ENCODE measurements around the gene STARD10.

The STARD10 gene

GRCh38 chr11:72745925-72746550 is 47.8 kb downstream of the STARD10 start:
- H3K4me3 Mint-ChIP-seq, result no peak overlapping the region
- no peaks in the 10 kb centered on the region for H3K9me3 Mint-ChIP-seq
- peaks cover 2% of the 10 kb centered on the region for H3K36me3 Mint-ChIP-seq (ENCODE audit: low read depth)
- H3K4me1 Mint-ChIP-seq (ENCODE audit: low read depth), result peaks cover 30% of the 10 kb centered on the region
- H3K27ac Mint-ChIP-seq, result no peak overlapping the region
- no peaks in the 10 kb centered on the region for H3K27me3 Mint-ChIP-seq (ENCODE audit: low read depth)

DNA sequence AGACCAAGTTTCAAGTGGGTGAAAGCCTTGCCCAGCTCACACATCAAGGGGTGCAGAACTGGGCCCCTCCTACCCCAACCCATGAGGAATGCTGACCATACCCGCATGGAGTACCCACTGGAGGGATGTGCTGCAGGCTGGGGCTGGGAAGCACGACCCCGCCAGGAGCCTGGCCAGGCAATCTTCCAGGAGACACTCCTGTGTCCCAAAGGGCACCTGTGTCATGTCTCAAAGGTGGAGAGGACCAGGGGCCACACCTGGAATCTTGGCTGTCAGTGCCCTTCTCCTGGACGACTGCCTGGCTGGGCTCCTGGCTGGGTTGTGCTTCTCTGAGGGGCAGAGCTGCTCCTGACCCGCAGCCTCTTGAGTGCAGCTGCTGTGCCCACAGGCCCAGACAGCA is 48.3 kb downstream of the STARD10 start:
- H3K27me3 Mint-ChIP-seq (ENCODE audit: low read depth), result no peaks in the 10 kb centered on the region
- H3K9me3 Mint-ChIP-seq, result no peaks in the 10 kb centered on the region
- peaks cover 2% of the 10 kb centered on the region for H3K36me3 Mint-ChIP-seq (ENCODE audit: low read depth)
- no peak overlapping the region for H3K27ac Mint-ChIP-seq
- H3K4me3 Mint-ChIP-seq, result no peak overlapping the region
- peaks cover 30% of the 10 kb centered on the region for H3K4me1 Mint-ChIP-seq (ENCODE audit: low read depth)

GRCh38 chr11:72744474-72744873 is 49.4 kb downstream of the STARD10 start:
- Mint-ChIP-seq H3K4me3 (no peak overlapping the region), H3K36me3 (ENCODE audit: low read depth) (peaks cover 2% of the 10 kb centered on the region), H3K4me1 (ENCODE audit: low read depth) (peaks cover 33% of the 10 kb centered on the region), H3K27ac (no peak overlapping the region), H3K27me3 (ENCODE audit: low read depth) (no peaks in the 10 kb centered on the region), H3K9me3 (no peaks in the 10 kb centered on the region)

DNA sequence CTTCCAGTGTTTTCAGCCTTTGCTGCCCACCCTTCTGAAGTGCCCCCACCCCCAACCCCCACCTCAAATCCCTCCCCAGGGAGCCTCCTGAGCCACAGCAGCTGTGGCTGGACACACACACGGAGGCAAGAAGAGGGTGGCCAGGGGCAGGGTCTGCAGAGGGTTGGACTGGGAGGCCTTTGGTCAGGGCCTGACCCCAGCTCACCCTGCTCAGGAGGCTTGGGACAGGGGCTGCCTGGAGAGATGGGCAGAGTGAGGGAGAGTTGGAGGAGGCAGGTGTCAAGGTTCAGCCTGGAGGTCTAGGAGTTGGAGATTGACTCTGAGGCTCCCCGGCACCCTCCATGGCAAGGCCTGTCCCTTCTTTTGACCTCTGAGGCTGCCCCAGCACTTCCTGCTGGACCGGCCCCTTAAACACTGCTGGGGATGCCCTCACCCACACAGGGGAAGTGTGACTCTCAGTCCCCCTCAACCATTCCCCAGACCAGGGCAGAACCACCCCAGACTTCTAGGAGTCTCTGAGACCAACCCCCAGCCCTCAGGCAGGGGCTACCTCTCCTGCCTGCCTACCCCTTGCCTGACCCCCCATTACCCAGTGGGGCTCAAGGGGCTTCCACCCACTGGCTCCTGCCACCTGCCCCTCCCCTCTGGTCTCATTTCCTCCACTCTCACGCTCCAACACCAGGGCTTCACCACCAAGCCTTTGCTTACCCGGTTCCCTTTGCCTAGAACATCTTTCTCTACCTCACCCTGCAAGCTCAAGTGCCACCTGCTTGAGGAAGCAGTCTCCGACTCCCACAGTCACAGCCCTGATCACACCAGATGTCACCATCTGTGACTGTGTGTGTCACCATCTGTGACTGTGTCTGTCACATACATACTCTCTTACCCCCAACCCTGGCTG is 50.3 kb downstream of the STARD10 start:
- H3K36me3 Mint-ChIP-seq (ENCODE audit: low read depth), result peaks cover 2% of the 10 kb centered on the region
- no peaks in the 10 kb centered on the region for H3K27me3 Mint-ChIP-seq (ENCODE audit: low read depth)
- H3K4me1 Mint-ChIP-seq (ENCODE audit: low read depth), result peaks cover 29% of the 10 kb centered on the region
- no peak overlapping the region for H3K4me3 Mint-ChIP-seq
- H3K9me3 Mint-ChIP-seq, result no peaks in the 10 kb centered on the region
- peak overlapping the region; percentile 2 for H3K27ac Mint-ChIP-seq

DNA sequence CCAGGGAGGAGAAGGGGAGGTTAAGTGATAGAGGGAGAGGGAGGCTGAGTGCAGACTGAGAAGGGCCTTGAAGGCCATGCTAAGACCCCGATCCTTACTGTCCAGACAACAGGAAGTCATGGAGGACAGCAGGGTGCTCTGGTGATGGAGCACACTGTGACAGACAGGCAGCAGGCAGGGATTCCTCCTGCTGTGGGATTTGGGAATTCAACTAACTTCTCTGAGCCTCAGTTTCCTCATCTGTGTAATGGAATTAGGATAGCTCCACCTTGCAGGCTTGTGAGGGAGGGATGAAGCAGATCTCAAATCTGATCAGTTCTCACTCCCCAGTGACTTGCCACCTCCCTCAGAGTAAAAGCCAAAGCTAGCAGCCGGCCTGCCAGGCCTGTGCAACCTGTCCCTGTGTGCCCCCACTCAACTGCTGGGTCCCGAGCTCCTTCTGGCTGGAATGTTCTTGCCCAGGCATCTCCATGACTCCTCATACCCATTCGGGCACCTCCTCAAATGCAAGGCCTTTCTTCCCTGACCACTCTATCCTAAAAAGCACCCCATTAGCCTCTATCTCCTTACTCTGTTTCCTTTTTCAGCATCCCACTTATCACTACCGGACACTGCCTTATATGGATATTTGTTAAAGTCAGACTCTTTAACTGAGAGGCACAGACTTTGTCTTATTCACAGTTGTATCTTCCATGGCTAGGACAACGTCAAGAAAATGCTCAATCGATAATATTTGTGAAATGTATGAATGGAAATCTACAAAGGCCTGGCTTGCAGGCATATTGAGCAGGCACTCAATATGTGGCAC is 51.1 kb downstream of the STARD10 start:
- Mint-ChIP-seq H3K4me3 (no peak overlapping the region), H3K4me1 (ENCODE audit: low read depth) (peaks cover 37% of the 10 kb centered on the region)

DNA sequence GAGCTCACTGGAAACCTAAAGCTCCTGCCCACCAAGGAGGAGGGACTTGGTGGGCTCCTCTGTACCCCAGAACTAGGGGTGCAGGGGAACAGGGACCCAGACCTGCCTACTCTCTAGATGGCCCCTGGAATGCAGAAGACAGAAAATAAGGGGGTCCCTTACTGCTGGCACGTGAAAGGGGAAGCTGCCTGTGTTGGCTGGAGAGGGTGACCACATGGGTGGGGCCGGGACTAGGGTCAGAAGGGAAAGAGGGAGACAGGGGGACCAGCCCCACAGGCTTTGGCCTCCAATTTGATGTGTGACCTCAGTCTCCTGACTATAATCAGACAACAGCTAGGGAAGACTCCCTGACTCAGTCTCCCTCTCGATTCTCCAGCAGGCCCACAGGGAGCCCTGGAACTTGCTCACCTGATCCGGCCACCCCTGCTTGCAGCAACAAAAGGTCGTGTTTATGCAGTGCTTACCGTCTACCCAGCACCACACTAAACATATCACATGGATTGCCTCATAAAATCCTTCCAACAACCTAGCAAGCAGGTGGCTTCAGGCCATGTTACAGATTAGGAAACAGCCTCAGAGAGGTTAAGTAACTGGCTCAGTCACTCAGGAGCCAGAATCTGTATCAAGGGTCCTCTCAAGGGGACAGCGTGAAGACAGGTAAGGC is 51.9 kb downstream of the STARD10 start:
- no peaks in the 10 kb centered on the region for H3K9me3 Mint-ChIP-seq
- peaks cover 3% of the 10 kb centered on the region for H3K36me3 Mint-ChIP-seq (ENCODE audit: low read depth)
- H3K27me3 Mint-ChIP-seq (ENCODE audit: low read depth), result no peaks in the 10 kb centered on the region
- peaks cover 44% of the 10 kb centered on the region for H3K4me1 Mint-ChIP-seq (ENCODE audit: low read depth)
- peak overlapping the region; percentile 53 for H3K27ac Mint-ChIP-seq
- H3K4me3 Mint-ChIP-seq, result no peak overlapping the region

More for the DNA sequence above, 51.1 kb downstream of the STARD10 start:
- H3K27ac Mint-ChIP-seq, result peak overlapping the region; percentile 53
- H3K27me3 Mint-ChIP-seq (ENCODE audit: low read depth), result no peaks in the 10 kb centered on the region
- H3K9me3 Mint-ChIP-seq, result no peaks in the 10 kb centered on the region
- H3K36me3 Mint-ChIP-seq (ENCODE audit: low read depth), result no peaks in the 10 kb centered on the region

GRCh38 chr11:72741429-72741833 is 52.4 kb downstream of the STARD10 start:
- no peak overlapping the region for H3K4me3 Mint-ChIP-seq

GRCh38 chr11:72740562-72741428 is 53.1 kb downstream of the STARD10 start:
- H3K27me3 Mint-ChIP-seq (ENCODE audit: low read depth), result no peaks in the 10 kb centered on the region
- H3K4me3 Mint-ChIP-seq, result no peak overlapping the region
- peaks cover 52% of the 10 kb centered on the region for H3K4me1 Mint-ChIP-seq (ENCODE audit: low read depth)
- H3K27ac Mint-ChIP-seq, result peak overlapping the region; percentile 71
- no peaks in the 10 kb centered on the region for H3K9me3 Mint-ChIP-seq
- H3K36me3 Mint-ChIP-seq (ENCODE audit: low read depth), result peaks cover 6% of the 10 kb centered on the region

More at GRCh38 chr11:72741429-72741833, 52.4 kb downstream of the STARD10 start:
- H3K9me3 Mint-ChIP-seq, result no peaks in the 10 kb centered on the region
- H3K36me3 Mint-ChIP-seq (ENCODE audit: low read depth), result peaks cover 5% of the 10 kb centered on the region
- peak overlapping the region; percentile 71 for H3K27ac Mint-ChIP-seq
- no peaks in the 10 kb centered on the region for H3K27me3 Mint-ChIP-seq (ENCODE audit: low read depth)
- H3K4me1 Mint-ChIP-seq (ENCODE audit: low read depth), result peaks cover 50% of the 10 kb centered on the region

DNA sequence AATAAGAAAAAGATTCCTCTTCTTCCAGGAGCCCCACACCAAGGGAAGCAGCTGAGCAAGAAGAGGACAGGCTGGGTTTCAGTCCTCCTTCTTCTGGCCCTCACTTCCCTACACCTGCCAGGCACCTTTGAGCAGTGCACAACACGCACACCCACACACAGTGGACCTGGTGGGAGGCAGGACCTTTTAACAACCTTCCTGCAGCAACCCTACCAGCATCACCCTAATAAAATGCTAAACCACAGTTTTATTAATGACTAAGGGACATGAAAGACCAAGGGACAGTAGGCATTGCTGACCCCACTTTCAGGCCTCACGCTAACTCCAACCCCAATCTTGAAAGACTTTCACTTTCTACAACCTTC is 53.8 kb downstream of the STARD10 start:
- no peaks in the 10 kb centered on the region for H3K27me3 Mint-ChIP-seq (ENCODE audit: low read depth)
- peaks cover 52% of the 10 kb centered on the region for H3K4me1 Mint-ChIP-seq (ENCODE audit: low read depth)
- H3K36me3 Mint-ChIP-seq (ENCODE audit: low read depth), result peaks cover 6% of the 10 kb centered on the region
- no peak overlapping the region for H3K4me3 Mint-ChIP-seq
- H3K9me3 Mint-ChIP-seq, result no peaks in the 10 kb centered on the region
- peak overlapping the region; percentile 42 for H3K27ac Mint-ChIP-seq

DNA sequence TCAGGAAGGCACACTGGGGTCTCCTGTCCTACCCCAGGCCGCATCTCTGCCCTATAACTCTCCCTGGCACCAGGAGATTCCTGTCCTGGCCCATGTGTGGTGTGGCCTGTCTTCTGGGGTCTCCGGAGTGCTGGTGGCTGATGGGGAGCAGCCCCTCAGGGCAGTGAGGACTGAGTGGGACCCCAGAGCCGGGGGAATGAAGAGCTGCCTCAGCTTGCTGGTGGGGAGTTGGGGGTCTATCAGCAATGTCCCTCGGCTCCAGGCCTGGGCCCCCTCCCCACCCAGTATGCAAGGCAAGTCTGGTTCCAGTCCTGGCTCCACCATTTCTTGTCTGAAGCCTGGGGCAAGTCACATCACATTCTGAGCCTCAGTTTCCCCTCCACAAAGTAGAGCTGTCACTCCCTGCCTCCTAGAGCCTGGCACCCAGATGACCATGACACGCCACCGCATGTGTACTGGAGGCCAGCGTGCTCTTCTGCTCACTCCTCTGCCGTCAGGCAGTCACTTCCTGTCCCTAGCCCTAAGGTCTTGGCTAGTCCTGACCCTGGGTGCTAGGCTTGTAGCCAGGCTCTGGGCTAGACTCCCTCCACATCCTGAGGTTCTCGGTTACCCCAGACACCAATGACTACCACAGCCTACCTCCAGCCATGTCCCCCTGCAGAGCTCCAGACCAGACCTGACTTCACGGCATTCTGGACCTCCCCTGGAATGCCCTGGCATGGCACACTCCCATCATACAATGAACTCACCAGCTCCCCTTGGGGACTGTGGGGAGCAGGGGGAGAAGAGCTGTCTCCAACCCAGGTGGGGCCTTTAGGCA is 54.4 kb downstream of the STARD10 start:
- peaks cover 52% of the 10 kb centered on the region for H3K4me1 Mint-ChIP-seq (ENCODE audit: low read depth)
- H3K9me3 Mint-ChIP-seq, result no peaks in the 10 kb centered on the region
- no peaks in the 10 kb centered on the region for H3K27me3 Mint-ChIP-seq (ENCODE audit: low read depth)
- H3K4me3 Mint-ChIP-seq, result no peak overlapping the region
- H3K27ac Mint-ChIP-seq, result peak overlapping the region; percentile 42
- H3K36me3 Mint-ChIP-seq (ENCODE audit: low read depth), result peaks cover 6% of the 10 kb centered on the region

- Mint-ChIP-seq H3K27ac (peak overlapping the region; percentile 99), H3K9me3 (no peaks in the 10 kb centered on the region), H3K27me3 (ENCODE audit: low read depth) (no peaks in the 10 kb centered on the region), H3K4me3 (no peak overlapping the region), H3K36me3 (ENCODE audit: low read depth) (peaks cover 6% of the 10 kb centered on the region), H3K4me1 (ENCODE audit: low read depth) (peaks cover 48% of the 10 kb centered on the region)
These were observed 55.4 kb downstream of the STARD10 start for GRCh38 chr11:72738199-72739141.

DNA sequence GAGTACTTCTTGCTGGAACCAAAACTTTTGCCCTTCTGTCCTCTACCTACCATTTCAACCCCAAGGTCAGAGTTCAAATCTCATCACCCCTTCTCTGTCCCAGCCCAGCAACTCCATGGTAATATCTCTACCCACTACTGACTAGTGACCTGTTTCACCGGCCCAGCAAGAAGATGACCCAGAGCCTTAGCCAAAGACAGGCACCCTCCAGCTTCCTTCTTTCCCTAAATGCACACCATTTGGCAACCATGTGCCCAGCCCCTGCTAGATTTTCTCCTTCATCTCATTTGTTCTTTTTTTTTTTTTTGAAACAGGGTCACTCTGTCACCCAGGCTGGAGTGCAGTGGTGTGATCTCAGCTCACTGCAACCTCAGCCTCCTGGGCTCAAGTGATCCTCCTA is 56.5 kb downstream of the STARD10 start:
- H3K36me3 Mint-ChIP-seq (ENCODE audit: low read depth), result peaks cover 9% of the 10 kb centered on the region
- H3K27ac Mint-ChIP-seq, result peak overlapping the region; percentile 99
- H3K9me3 Mint-ChIP-seq, result no peaks in the 10 kb centered on the region
- no peaks in the 10 kb centered on the region for H3K27me3 Mint-ChIP-seq (ENCODE audit: low read depth)
- peaks cover 44% of the 10 kb centered on the region for H3K4me1 Mint-ChIP-seq (ENCODE audit: low read depth)
- peak overlapping the region; percentile 54 for H3K4me3 Mint-ChIP-seq

Measured in T-helper 1 cell treated with Interleukin-12 subunit alpha and Interleukin-12 subunit beta and Interleukin-4 antibody, amounts not matched to agents 30 μg/mL and 1 μg/mL, for 36 hours (primary cell).